GM18519 (cell line): Measurements from ENCODE around the gene POU6F2.

ENCODE experiments used
- ATAC-seq: cut with Tn5 transposase; IDR thresholded peaks from one replicate; pipeline ENCODE4 v1.9.1; 2021; ENCODE audit warnings: mild to moderate bottlenecking, moderate library complexity; ENCODE audit not compliant: unreplicated experiment, low FRiP score

The POU6F2 gene

GRCh38 chr7:39463252-39463651, 485.5 kb downstream of the POU6F2 start:
- no peak for ATAC-seq

GRCh38 chr7:39464350-39465054, 486.8 kb downstream of the POU6F2 start:
- no peak for ATAC-seq

- ATAC-seq, result peak; percentile 93
Measured at GRCh38 chr7:39465055-39465929, 487.6 kb downstream of the POU6F2 start.

- ATAC-seq, result no peak
Measured at GRCh38 chr7:39468261-39468660, 490.6 kb downstream of the POU6F2 start.

GRCh38 chr7:39468808-39469374, 491.2 kb downstream of the POU6F2 start:
- ATAC-seq, result no peak

GRCh38 chr7:39480901-39481300, 503.2 kb downstream of the POU6F2 start:
- ATAC-seq, result no peak

GRCh38 chr7:39488467-39489393, 511.0 kb downstream of the POU6F2 start:
- no peak for ATAC-seq

GRCh38 chr7:39490296-39490695, 512.6 kb downstream of the POU6F2 start:
- no peak for ATAC-seq

GRCh38 chr7:39493934-39494333, 516.2 kb downstream of the POU6F2 start:
- no peak for ATAC-seq

- ATAC-seq, result no peak
Measured at GRCh38 chr7:39501358-39501757, 523.6 kb downstream of the POU6F2 start.

- no peak for ATAC-seq
Measured at GRCh38 chr7:39504963-39505362, 527.3 kb downstream of the POU6F2 start.

- ATAC-seq, result no peak
Measured at GRCh38 chr7:39507866-39508551, 530.3 kb downstream of the POU6F2 start.

- no peak for ATAC-seq
Measured at GRCh38 chr7:39509436-39509835, 531.7 kb downstream of the POU6F2 start.

- no peak for ATAC-seq
Measured at GRCh38 chr7:39509912-39510311, 532.2 kb downstream of the POU6F2 start.

- no peak for ATAC-seq
Measured at GRCh38 chr7:39510864-39511354, 533.2 kb downstream of the POU6F2 start.

GRCh38 chr7:39515534-39516228, 538.0 kb downstream of the POU6F2 start:
- no peak for ATAC-seq

- no peak for ATAC-seq
Measured at GRCh38 chr7:39516498-39516897, 538.8 kb downstream of the POU6F2 start.

GRCh38 chr7:39517240-39517639, 539.5 kb downstream of the POU6F2 start:
- no peak for ATAC-seq
